Liver (tissue), 3 donors: ENCODE measurements around the gene KRTAP10-3.

ENCODE experiments used
- CTCF ChIP-seq: fragments of 150-350 bp; IDR thresholded peaks from 2 replicates; pipeline ENCODE4 v1.5.1; 2017; ENCODE audit warnings: improper control_type of control experiment, low read depth, low read length; ENCODE audit not compliant: missing input control
- SP1 ChIP-seq: IDR thresholded peaks from 2 replicates; pipeline ENCODE4 v1.6.1; 2018; ENCODE audit warnings: antibody characterized with exemption, mild to moderate bottlenecking
- TAF1 ChIP-seq: conservative IDR thresholded peaks from 2 replicates; pipeline ENCODE4 v1.6.1; 2016; ENCODE audit warnings: antibody characterized with exemption, mild to moderate bottlenecking
- TF ChIP-seq, protein P1 (sequence below): IDR thresholded peaks from 2 replicates; pipeline ENCODE4 v1.6.1; 2016; ENCODE audit warnings: antibody characterized with exemption, mild to moderate bottlenecking
- TF ChIP-seq, protein P2 (sequence below): IDR thresholded peaks from 2 replicates; pipeline ENCODE4 v1.6.1; 2016; ENCODE audit warnings: antibody characterized with exemption
- TF ChIP-seq, protein P3 (sequence below): IDR thresholded peaks from 2 replicates; pipeline ENCODE4 v1.6.1; 2016; ENCODE audit warnings: antibody characterized with exemption
- donor health status: healthy.
- donor health status: healthy.

DNA sequence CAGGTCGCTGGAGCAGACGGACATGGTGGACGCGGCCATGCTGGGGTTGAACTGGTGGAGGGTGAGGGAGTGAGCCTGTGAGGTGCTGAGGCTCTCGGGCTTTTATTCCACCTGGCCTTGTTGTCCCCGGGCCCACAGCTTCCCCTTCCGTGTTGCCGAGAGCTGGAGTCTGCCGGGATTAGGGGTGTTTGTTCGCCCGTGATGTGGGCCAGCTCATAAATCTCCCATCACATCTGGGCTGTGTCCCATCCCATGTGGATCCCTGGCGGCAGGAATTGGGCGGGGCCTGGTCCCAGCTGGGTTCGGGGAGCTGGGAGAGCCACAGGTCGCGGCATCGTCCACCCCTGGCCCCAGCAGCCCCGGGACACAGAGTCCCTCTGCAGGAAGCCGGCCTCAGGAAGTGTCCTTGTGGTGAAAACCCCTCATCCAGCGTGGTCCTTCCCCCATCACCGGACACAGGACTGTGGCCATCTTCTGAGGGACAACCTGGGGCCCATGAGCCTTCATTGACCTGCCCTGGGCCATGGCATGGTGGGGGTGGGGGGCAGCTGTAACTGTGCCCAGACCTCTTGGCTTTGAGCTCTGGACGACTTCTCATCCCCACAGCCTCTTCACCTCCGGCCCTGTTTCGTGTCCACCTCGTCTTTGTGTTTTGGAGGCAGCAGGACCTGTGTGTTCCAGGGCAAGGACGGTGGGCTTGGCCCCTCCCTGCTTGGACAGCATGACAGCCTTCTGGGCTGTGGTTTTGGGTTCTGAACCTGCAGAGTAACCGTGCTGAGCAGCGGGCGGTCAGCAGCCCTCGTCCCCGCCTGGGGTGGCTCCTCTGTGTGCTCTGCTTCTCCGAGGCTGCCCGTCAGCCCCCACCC, 34.1 kb upstream of the KRTAP10-3 start, which contains the start of gene KRTAP10-6:
- TF ChIP-seq SP1 = no peak
- TF ChIP-seq, protein P1, sequence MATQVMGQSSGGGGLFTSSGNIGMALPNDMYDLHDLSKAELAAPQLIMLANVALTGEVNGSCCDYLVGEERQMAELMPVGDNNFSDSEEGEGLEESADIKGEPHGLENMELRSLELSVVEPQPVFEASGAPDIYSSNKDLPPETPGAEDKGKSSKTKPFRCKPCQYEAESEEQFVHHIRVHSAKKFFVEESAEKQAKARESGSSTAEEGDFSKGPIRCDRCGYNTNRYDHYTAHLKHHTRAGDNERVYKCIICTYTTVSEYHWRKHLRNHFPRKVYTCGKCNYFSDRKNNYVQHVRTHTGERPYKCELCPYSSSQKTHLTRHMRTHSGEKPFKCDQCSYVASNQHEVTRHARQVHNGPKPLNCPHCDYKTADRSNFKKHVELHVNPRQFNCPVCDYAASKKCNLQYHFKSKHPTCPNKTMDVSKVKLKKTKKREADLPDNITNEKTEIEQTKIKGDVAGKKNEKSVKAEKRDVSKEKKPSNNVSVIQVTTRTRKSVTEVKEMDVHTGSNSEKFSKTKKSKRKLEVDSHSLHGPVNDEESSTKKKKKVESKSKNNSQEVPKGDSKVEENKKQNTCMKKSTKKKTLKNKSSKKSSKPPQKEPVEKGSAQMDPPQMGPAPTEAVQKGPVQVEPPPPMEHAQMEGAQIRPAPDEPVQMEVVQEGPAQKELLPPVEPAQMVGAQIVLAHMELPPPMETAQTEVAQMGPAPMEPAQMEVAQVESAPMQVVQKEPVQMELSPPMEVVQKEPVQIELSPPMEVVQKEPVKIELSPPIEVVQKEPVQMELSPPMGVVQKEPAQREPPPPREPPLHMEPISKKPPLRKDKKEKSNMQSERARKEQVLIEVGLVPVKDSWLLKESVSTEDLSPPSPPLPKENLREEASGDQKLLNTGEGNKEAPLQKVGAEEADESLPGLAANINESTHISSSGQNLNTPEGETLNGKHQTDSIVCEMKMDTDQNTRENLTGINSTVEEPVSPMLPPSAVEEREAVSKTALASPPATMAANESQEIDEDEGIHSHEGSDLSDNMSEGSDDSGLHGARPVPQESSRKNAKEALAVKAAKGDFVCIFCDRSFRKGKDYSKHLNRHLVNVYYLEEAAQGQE = no peak
- TF ChIP-seq TAF1 = no peak
- no peak for TF ChIP-seq CTCF
- TF ChIP-seq, protein P2, sequence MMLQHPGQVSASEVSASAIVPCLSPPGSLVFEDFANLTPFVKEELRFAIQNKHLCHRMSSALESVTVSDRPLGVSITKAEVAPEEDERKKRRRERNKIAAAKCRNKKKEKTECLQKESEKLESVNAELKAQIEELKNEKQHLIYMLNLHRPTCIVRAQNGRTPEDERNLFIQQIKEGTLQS = no peak
- TF ChIP-seq, protein P3, sequence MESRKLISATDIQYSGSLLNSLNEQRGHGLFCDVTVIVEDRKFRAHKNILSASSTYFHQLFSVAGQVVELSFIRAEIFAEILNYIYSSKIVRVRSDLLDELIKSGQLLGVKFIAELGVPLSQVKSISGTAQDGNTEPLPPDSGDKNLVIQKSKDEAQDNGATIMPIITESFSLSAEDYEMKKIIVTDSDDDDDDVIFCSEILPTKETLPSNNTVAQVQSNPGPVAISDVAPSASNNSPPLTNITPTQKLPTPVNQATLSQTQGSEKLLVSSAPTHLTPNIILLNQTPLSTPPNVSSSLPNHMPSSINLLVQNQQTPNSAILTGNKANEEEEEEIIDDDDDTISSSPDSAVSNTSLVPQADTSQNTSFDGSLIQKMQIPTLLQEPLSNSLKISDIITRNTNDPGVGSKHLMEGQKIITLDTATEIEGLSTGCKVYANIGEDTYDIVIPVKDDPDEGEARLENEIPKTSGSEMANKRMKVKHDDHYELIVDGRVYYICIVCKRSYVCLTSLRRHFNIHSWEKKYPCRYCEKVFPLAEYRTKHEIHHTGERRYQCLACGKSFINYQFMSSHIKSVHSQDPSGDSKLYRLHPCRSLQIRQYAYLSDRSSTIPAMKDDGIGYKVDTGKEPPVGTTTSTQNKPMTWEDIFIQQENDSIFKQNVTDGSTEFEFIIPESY = no peak
